SK-N-SH treated with all-trans-retinoic acid at 6 μM for 48 hours (cell line): Measurements from ENCODE around the gene CLNK.

Source experiments
- ATAC-seq: fragments of 200-7000 bp; cut with Tn5 transposase; 3 replicates; pipeline ENCODE4 v1.9.1; 2020; ENCODE audit warnings: mild to moderate bottlenecking, moderate library complexity
- ARNTL ChIP-seq: fragments of 450-650 bp; formaldehyde crosslinking; IDR thresholded peaks from 2 replicates; pipeline ENCODE4 v1.5.0; 2020; ENCODE audit warnings: low read depth, mild to moderate bottlenecking, moderate library complexity, borderline replicate concordance
- BACH2 ChIP-seq: fragments of 250-450 bp; sonication (Bioruptor Pico); IDR thresholded peaks from 2 replicates; pipeline ENCODE4 v1.9.0; 2021; ENCODE audit warnings: mild to moderate bottlenecking, borderline replicate concordance
- CREB5 ChIP-seq: fragments of 250-450 bp; sonication (Bioruptor Pico); IDR thresholded peaks from 2 replicates; pipeline ENCODE4 v1.5.1; 2020; ENCODE audit warnings: low read depth, mild to moderate bottlenecking, moderate library complexity
- CSRNP3 ChIP-seq: fragments of 250-450 bp; sonication (Bioruptor Pico); IDR thresholded peaks from 2 replicates; pipeline ENCODE4 v1.5.1; 2021; ENCODE audit warnings: mild to moderate bottlenecking, moderate library complexity
- ESRRG ChIP-seq: fragments of 250-450 bp; sonication (Bioruptor Pico); IDR thresholded peaks from 2 replicates; pipeline ENCODE4 v1.6.1; 2021; ENCODE audit warnings: mild to moderate bottlenecking
- OSR1 ChIP-seq: fragments of 250-450 bp; sonication (Bioruptor Pico); IDR thresholded peaks from 2 replicates; pipeline ENCODE4 v1.8.0; 2022; ENCODE audit warnings: moderate library complexity, mild to moderate bottlenecking, inconsistent platforms
- PATZ1 ChIP-seq: fragments of 250-450 bp; sonication (Bioruptor Pico); IDR thresholded peaks from 2 replicates; pipeline ENCODE4 v1.8.0; 2020; ENCODE audit warnings: mild to moderate bottlenecking, moderate library complexity, borderline replicate concordance
- POU6F1 ChIP-seq: fragments of 250-450 bp; sonication (Bioruptor Pico); IDR thresholded peaks from 2 replicates; pipeline ENCODE4 v1.8.0; 2021; ENCODE audit warnings: low read depth, mild to moderate bottlenecking, moderate library complexity, borderline replicate concordance
- PPARA ChIP-seq: fragments of 250-450 bp; sonication (Bioruptor Pico); IDR thresholded peaks from 2 replicates; pipeline ENCODE4 v1.5.0; 2020; ENCODE audit warnings: mild to moderate bottlenecking, borderline replicate concordance
- TCF4 ChIP-seq: fragments of 250-450 bp; sonication (Bioruptor Pico); IDR thresholded peaks from 2 replicates; pipeline ENCODE4 v1.8.0; 2021; ENCODE audit warnings: mild to moderate bottlenecking, moderate library complexity, borderline replicate concordance
- TOX ChIP-seq: fragments of 250-450 bp; sonication (Bioruptor Pico); IDR thresholded peaks from 2 replicates; pipeline ENCODE4 v1.8.0; 2021; ENCODE audit warnings: mild to moderate bottlenecking, moderate library complexity, borderline replicate concordance
- TSHZ2 ChIP-seq: fragments of 250-450 bp; sonication (Bioruptor Pico); IDR thresholded peaks from 2 replicates; pipeline ENCODE4 v1.5.0; 2020; ENCODE audit warnings: mild to moderate bottlenecking, moderate library complexity
- ZFP3 ChIP-seq: fragments of 250-450 bp; sonication (Bioruptor Pico); IDR thresholded peaks from 2 replicates; pipeline ENCODE4 v1.5.0; 2020; ENCODE audit warnings: mild to moderate bottlenecking, moderate library complexity
- ZFP30 ChIP-seq: fragments of 450-650 bp; formaldehyde crosslinking; IDR thresholded peaks from 2 replicates; pipeline ENCODE4 v1.5.0; 2022; ENCODE audit warnings: mild to moderate bottlenecking, moderate library complexity
- ZNF565 ChIP-seq: fragments of 450-650 bp; formaldehyde crosslinking; conservative IDR thresholded peaks from 2 replicates; pipeline ENCODE4 v1.5.0; 2020; ENCODE audit warnings: low read depth, mild to moderate bottlenecking, moderate library complexity
- ZNF70 ChIP-seq: fragments of 450-650 bp; formaldehyde crosslinking; IDR thresholded peaks from 2 replicates; pipeline ENCODE4 v1.5.0; 2020; ENCODE audit warnings: mild to moderate bottlenecking, moderate library complexity

The CLNK gene

GRCh38 chr4:10659251-10659650 lies 25.3 kb downstream of the CLNK start:
- no peak for ATAC-seq
- TF ChIP-seq ZFP30 (no peak), PATZ1 (CRISPR knock-in tag) (no peak), ARNTL (CRISPR knock-in tag) (no peak), CREB5 (CRISPR knock-in tag) (no peak), TSHZ2 (no peak), BACH2 (CRISPR knock-in tag) (no peak), POU6F1 (CRISPR knock-in tag) (no peak), ZFP3 (CRISPR knock-in tag) (no peak)

GRCh38 chr4:10656988-10657387 lies 27.6 kb downstream of the CLNK start:
- ATAC-seq, result no peak
- TF ChIP-seq TOX (CRISPR knock-in tag) (no peak), ZNF565 (CRISPR knock-in tag) (no peak), OSR1 (CRISPR knock-in tag) (no peak), ZNF70 (no peak), TCF4 (no peak), BACH2 (CRISPR knock-in tag) (no peak), CSRNP3 (no peak), ESRRG (CRISPR knock-in tag) (no peak), ZFP30 (no peak)

GRCh38 chr4:10656420-10656819 lies 28.1 kb downstream of the CLNK start:
- TF ChIP-seq PPARA (CRISPR knock-in tag) (no peak), PATZ1 (CRISPR knock-in tag) (no peak), CSRNP3 (no peak), BACH2 (CRISPR knock-in tag) (no peak)
- TF ChIP-seq, all 23 proteins: peak for 0
- ATAC-seq, result no peak
